ENCODE measurements around the gene ITGAL. TPM values are rescaled to one million over a fixed set of nuclear protein-coding genes. Genes with fewer than 3 reads are reported as not detected.

Gene ITGAL
- total and polyA plus RNA-seq, 2 of the 13 experiments (the other 11 are each of a cell fraction or from before 2014, with no cell fraction given), result 0.86 to 1.2 TPM

DNA sequence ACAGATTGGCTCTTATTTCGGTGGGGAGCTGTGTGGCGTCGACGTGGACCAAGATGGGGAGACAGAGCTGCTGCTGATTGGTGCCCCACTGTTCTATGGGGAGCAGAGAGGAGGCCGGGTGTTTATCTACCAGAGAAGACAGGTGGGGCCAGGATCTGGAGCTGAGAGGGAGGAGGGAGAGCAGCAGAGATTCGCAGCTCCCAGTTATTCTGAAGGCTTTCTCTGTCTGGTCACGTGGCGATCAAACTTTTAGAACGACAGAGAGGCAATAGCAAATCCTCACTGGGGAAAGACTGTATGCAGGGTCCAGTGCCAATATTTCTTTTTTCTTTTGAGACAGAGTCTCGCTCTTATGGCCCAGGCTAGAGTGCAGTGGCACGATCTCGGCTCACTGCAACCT is 22.2 kb downstream of the ITGAL start:
- no peaks in the 10 kb centered on the region; a peak in 1 of 5 replicates for H3K27me3 ChIP-seq (ENCODE audit: control insufficient read depth in 1 of 2, insufficient read depth in 2 of 2, low read length in 2 of 2)
- in situ Hi-C loops (cut with HindIII; ENCODE audit: extremely low pct_ligation_motif_present, low pct_unique_long_range_greater_than_20kb), result no loop called here
- intact Hi-C loops (cut with micrococcal nuclease; ENCODE audit: unreplicated experiment), result no loop called here
- H3K4me3 ChIP-seq (replicated peaks in 1 of 3; ENCODE audit: insufficient read depth in 1 of 3, low read depth in 2 of 3, low read length in 3 of 3), result no peak overlapping the region
- no peak for TF ChIP-seq ZNF180 (CRISPR knock-in tag; IDR thresholded peaks at IDR 0.05; ENCODE audit: borderline replicate concordance, low read depth)
- no peak for TF ChIP-seq PAF1 (CRISPR knock-in tag; IDR thresholded peaks at IDR 0.05)
- no peak for TF ChIP-seq ZNF660 (CRISPR knock-in tag; IDR thresholded peaks at IDR 0.05; ENCODE audit: borderline replicate concordance, low read depth)
- TF ChIP-seq ISX (CRISPR knock-in tag; conservative IDR thresholded peaks at IDR 0.05), result no peak
- TF ChIP-seq ZNF263 (CRISPR knock-in tag; IDR thresholded peaks at IDR 0.05), result peak; percentile 82
- no peak for TF ChIP-seq ZMYM3 (CRISPR knock-in tag; IDR thresholded peaks at IDR 0.05)
- TF ChIP-seq RORA (CRISPR knock-in tag; IDR thresholded peaks at IDR 0.05), result no peak
- no peak for TF ChIP-seq KMT2A (CRISPR knock-in tag; IDR thresholded peaks at IDR 0.05)
- POLR2A ChIA-PET, result no interaction called here
- CTCF ChIA-PET (ENCODE audit: low intra/inter-chr PET ratio, low total read pairs), result no interaction called here
- no peaks in the 10 kb centered on the region for H4K20me1 ChIP-seq (ENCODE audit: insufficient read depth, low read length)
- DNase-seq (ENCODE audit: low spot score) (no peak), ATAC-seq (no peak), FAIRE-seq (no peak)
- no peak overlapping the region for H2AFZ ChIP-seq (ENCODE audit: low read length)
- no peak overlapping the region for H3K9ac ChIP-seq (ENCODE audit: insufficient read depth, low read depth, low read length)
- H3K27ac ChIP-seq (ENCODE audit: extremely low read length, insufficient read depth, low read length), result no peak overlapping the region
- BruUV-seq (replicated peaks), result no TSS peak
- 73% methylated on average over 12 of the region's 12 CpGs for WGBS (ENCODE audit: low lambda C conversion rate)
- no peaks in the 10 kb centered on the region for H3K36me3 ChIP-seq (replicated peaks in 1 of 2; ENCODE audit: control insufficient read depth in 1 of 2, insufficient read depth in 2 of 2, low read length in 2 of 2)
- no peaks in the 10 kb centered on the region for H3K79me2 ChIP-seq (ENCODE audit: insufficient read depth, low read length)
- H3K9me3 ChIP-seq (ENCODE audit: low read length), result no peaks in the 10 kb centered on the region
- no peak overlapping the region for H3K4me2 ChIP-seq (ENCODE audit: low read depth, low read length)
- peaks cover 10% of the 10 kb centered on the region for H3K4me1 ChIP-seq (ENCODE audit: insufficient read depth, low read length)

DNA sequence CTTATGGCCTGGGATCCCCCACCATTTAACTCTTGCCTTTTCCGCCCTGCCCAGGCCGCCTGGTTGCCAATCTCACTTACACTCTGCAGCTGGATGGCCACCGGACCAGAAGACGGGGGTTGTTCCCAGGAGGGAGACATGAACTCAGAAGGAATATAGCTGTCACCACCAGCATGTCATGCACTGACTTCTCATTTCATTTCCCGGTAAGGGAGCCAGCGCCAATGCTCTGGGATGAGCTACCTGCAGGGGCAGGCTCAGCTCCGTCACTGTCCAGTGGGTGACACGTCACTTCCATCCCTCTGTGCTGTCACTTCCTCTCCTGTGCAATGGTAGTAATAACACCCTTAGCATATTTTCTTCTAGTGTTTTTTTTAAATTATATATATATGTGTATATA is 26.7 kb downstream of the ITGAL start:
- Histone ChIP-seq H3K9ac (ENCODE audit: insufficient read depth, low read depth, low read length) (no peak overlapping the region), H2AFZ (ENCODE audit: low read length) (no peak overlapping the region), H3K9me3 (ENCODE audit: low read length) (no peaks in the 10 kb centered on the region), H3K27ac (ENCODE audit: extremely low read length, insufficient read depth, low read length) (no peak overlapping the region), H3K4me1 (ENCODE audit: insufficient read depth, low read length) (no peaks in the 10 kb centered on the region), H3K4me3 (replicated peaks in 1 of 3; ENCODE audit: insufficient read depth in 1 of 3, low read depth in 2 of 3, low read length in 3 of 3) (peak overlapping the region in 1 of 3 experiments; percentile 34; a peak in 2 of 6 replicates), H3K36me3 (replicated peaks in 1 of 2; ENCODE audit: control insufficient read depth in 1 of 2, insufficient read depth in 2 of 2, low read length in 2 of 2) (no peaks in the 10 kb centered on the region), H3K79me2 (ENCODE audit: insufficient read depth, low read length) (no peaks in the 10 kb centered on the region), H3K4me2 (ENCODE audit: low read depth, low read length) (peak overlapping the region; percentile 35), H4K20me1 (ENCODE audit: insufficient read depth, low read length) (no peaks in the 10 kb centered on the region), H3K27me3 (ENCODE audit: control insufficient read depth in 1 of 2, insufficient read depth in 2 of 2, low read length in 2 of 2) (no peaks in the 10 kb centered on the region; a peak in 1 of 5 replicates)
- in situ Hi-C loops (cut with HindIII; ENCODE audit: extremely low pct_ligation_motif_present, low pct_unique_long_range_greater_than_20kb) (no loop called here), intact Hi-C loops (cut with micrococcal nuclease; ENCODE audit: unreplicated experiment) (no loop called here)
- FAIRE-seq (no peak), ATAC-seq (peak; percentile 67), DNase-seq (ENCODE audit: low spot score) (no peak)
- WGBS (ENCODE audit: low lambda C conversion rate), result 76% methylated on average over 8 of the region's 8 CpGs
- CTCF ChIA-PET (ENCODE audit: low intra/inter-chr PET ratio, low total read pairs), result no interaction called here
- BruUV-seq (replicated peaks), result no TSS peak
- POLR2A ChIA-PET, result no interaction called here
- TF ChIP-seq MZF1 (CRISPR knock-in tag; IDR thresholded peaks at IDR 0.05; ENCODE audit: borderline replicate concordance) (no peak), CREM (IDR thresholded peaks at IDR 0.05) (peak; percentile 43; the same call in 1 of the 2 replicates), CREM (CRISPR knock-in tag; IDR thresholded peaks at IDR 0.05) (no peak), HOMEZ (CRISPR knock-in tag; IDR thresholded peaks at IDR 0.05; ENCODE audit: low read depth) (no peak), ZNF589 (CRISPR knock-in tag; conservative IDR thresholded peaks at IDR 0.05) (0 out of 2 replicates have a peak, but pooled peaks have one; percentile 24), ELF4 (CRISPR knock-in tag; IDR thresholded peaks at IDR 0.05; ENCODE audit: borderline replicate concordance) (no peak), RAD51 (IDR thresholded peaks at IDR 0.05; ENCODE audit: borderline replicate concordance) (no peak), MIER2 (CRISPR knock-in tag; IDR thresholded peaks at IDR 0.05) (no peak), PTBP1 (IDR thresholded peaks at IDR 0.05; ENCODE audit: low read depth, low read length, poor library complexity, severe bottlenecking) (no peak), ZBTB21 (CRISPR knock-in tag; IDR thresholded peaks at IDR 0.05) (peak; percentile 89), HHEX (CRISPR knock-in tag; IDR thresholded peaks at IDR 0.05) (no peak)
